GM04503 (cell line): ENCODE measurements around the gene MCF2L2.

Source experiments
- DNase-seq: peaks from one replicate; pipeline ENCODE4 v3.0.0-alpha.2; 2012; ENCODE audit warnings: low read depth

The MCF2L2 gene

GRCh38 chr3:183163563-183163962 is 264.9 kb downstream of the MCF2L2 start:
- DNase-seq: no peak

- DNase-seq: no peak
Measured at GRCh38 chr3:183161552-183162336, 266.7 kb downstream of the MCF2L2 start.

GRCh38 chr3:183160616-183161015 is 267.8 kb downstream of the MCF2L2 start:
- no peak for DNase-seq

- DNase-seq: no peak
Measured at GRCh38 chr3:183159333-183159732, 269.1 kb downstream of the MCF2L2 start.

- no peak for DNase-seq
Measured at GRCh38 chr3:183158551-183159006, 269.8 kb downstream of the MCF2L2 start.

- no peak for DNase-seq
Measured at GRCh38 chr3:183158113-183158512, 270.3 kb downstream of the MCF2L2 start.

- DNase-seq: no peak
Measured at GRCh38 chr3:183156266-183156665, 272.2 kb downstream of the MCF2L2 start.

GRCh38 chr3:183155499-183155898 is 272.9 kb downstream of the MCF2L2 start:
- no peak for DNase-seq

- DNase-seq: no peak
Measured at GRCh38 chr3:183153210-183153950, 275.0 kb downstream of the MCF2L2 start.

- DNase-seq: no peak
Measured at GRCh38 chr3:183151821-183152351, 276.5 kb downstream of the MCF2L2 start.

GRCh38 chr3:183151086-183151485 is 277.3 kb downstream of the MCF2L2 start:
- DNase-seq: no peak

- no peak for DNase-seq
Measured at GRCh38 chr3:183149915-183150750, 278.3 kb downstream of the MCF2L2 start.

GRCh38 chr3:183148056-183148455 is 280.4 kb downstream of the MCF2L2 start:
- DNase-seq: peak; percentile 58

- DNase-seq: no peak
Measured at GRCh38 chr3:183144363-183144762, 284.1 kb downstream of the MCF2L2 start.

GRCh38 chr3:183142199-183142598 is 286.2 kb downstream of the MCF2L2 start:
- DNase-seq: no peak

GRCh38 chr3:183134844-183135243 is 293.6 kb downstream of the MCF2L2 start:
- no peak for DNase-seq

GRCh38 chr3:183132409-183132808 is 296.0 kb downstream of the MCF2L2 start:
- DNase-seq: no peak

- DNase-seq: no peak
Measured at GRCh38 chr3:183131735-183132134, 296.7 kb downstream of the MCF2L2 start.

- no peak for DNase-seq
Measured at GRCh38 chr3:183131186-183131725, 297.2 kb downstream of the MCF2L2 start.

GRCh38 chr3:183129243-183129642 is 299.2 kb downstream of the MCF2L2 start:
- DNase-seq: no peak

GRCh38 chr3:183128709-183129108 is 299.7 kb downstream of the MCF2L2 start:
- no peak for DNase-seq
